ENCODE data around the gene DYNLL1.

DNA sequence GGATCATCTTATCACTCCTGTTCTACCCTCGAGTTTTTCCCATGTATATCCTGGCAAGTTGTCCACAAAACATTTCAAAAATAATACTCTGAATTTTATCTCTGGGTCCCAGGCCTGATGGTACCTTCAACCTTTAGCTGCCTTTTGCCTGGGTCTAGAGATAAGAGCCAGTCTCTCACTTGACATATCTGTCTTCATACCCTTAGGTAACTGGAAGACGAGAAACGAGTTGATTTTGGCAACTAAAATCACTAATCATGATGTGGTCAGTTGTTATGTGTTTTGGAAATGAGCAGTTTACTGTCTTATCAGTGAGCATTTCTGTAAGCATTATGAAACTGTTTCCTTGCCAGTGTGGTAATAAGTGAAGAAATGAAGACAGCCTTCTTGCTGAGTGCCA lies 44.5 kb downstream of the DYNLL1 start:
- TF ChIP-seq CTCF (IDR thresholded peaks at IDR 0.05; ENCODE audit: low read length) (no peak), EZH2 (optimal IDR thresholded peaks at IDR 0.05; ENCODE audit: low read depth, low read length) (no peak)

Data from MM.1S (cell line).